Right renal pelvis (tissue), 4 donors: ENCODE measurements around the gene CYLD. TPM values are rescaled to one million over a fixed set of nuclear protein-coding genes. Genes with fewer than 3 reads are reported as not detected.

ENCODE experiments used
- DNase-seq, 4 donors: peaks; one replicate each; pipeline ENCODE4 v3.0.0-alpha.2; 2013; ENCODE audit warnings: low read depth in 4 of 4, low spot score in 3 of 4, missing footprints in 1 of 4
- polyA plus RNA-seq, 4 donors: library from polyadenylated mRNA; unstranded; fragments of 120-200 nt; gene quantifications; one replicate each; pipeline ENCODE4 v1.2.1, GENCODE V29; 2013; ENCODE audit not compliant: insufficient read length in 4 of 4

The CYLD gene
- polyA plus RNA-seq, 4 donors = 20.4 to 32.0 (median 26.8) TPM

- DNase-seq = no peak
Measured at GRCh38 chr16:50736448-50736847, 5.4 kb upstream of the CYLD start.

GRCh38 chr16:50737420-50737959 is 4.4 kb upstream of the CYLD start:
- DNase-seq = no peak

- no peak for DNase-seq
Measured at GRCh38 chr16:50739031-50739430, 2.9 kb upstream of the CYLD start.

GRCh38 chr16:50740736-50741135 is 1.1 kb upstream of the CYLD start:
- DNase-seq = no peak

DNA sequence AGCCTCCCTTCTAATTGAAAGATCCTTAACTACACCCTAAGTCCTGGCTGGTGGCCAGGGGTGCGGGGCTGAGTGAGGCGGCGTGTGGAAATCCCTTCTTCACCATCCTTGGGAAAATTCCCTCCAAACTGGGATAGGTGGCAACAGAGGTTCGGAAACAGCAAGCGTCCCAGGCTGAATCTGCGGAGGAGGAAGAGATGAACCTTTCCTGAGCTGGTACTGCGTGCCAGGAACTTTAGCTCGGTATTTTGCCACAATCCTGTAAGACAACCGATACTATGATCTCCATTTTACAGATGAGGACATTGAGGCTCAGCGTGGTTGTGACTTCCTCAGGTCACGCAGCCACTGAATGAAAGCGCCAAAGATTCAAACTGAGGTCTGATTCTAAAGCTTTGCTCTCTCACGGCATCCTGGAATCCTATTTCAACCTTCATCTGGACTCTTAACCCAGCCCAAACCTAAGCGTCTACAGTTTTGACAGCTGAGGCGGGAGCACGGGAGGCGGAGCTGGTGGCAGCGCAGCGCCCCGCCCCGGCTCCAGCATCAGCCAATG is 583 bp upstream of the CYLD start:
- no peak for DNase-seq

DNA sequence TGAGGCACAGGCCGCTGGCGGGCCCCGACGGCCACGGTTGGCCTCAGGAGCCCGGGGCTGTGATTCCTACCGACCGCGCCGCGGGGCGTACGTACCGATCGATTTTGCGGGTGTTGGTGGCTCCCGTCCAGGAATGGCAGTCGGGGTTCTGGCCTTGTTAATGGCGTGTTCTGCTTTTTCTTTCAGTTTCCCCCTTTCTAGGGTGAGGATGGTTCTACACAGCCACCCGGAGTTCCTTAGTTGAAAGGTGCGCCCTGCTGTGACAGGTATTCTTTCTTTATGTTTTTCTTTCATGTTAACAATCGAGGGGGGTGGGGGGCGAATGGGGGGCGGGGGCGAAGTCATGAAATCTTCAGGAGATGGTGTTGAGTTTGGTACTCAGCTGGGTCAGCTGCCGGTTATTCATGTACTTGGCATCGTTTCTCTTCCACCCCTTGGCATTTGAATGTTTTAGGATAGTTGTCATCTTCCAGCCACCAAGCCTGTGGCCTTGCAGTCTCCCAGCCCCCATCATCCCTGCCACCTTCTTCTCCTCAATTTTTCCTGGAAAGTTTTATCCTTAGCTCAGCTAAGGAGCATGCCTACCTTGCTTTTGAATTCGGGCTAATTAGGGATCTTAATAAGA is 802 bp downstream of the CYLD start:
- DNase-seq = no peak

GRCh38 chr16:50743581-50744225 is 1.8 kb downstream of the CYLD start:
- DNase-seq = no peak

GRCh38 chr16:50744881-50745280 is 3.0 kb downstream of the CYLD start:
- DNase-seq = no peak

DNA sequence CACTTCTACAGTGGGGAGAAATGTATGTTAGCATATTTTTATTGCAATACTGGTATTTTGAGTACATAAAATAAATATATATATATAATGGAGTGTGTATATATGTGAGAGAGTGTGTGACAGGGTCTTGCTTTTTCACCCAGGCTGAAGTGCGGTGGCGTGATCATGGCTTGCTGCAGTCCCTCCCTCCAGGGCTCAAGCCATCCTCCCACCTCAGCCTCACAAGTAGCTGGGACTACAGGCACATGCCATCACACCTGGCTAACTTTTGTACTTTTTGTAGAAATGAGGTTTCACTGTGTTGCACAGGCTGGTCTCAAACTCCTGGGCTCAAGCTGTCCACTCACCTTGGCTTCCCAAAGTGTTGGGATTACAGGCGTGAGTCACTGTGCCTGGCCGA is 4.1 kb downstream of the CYLD start:
- no peak for DNase-seq

DNA sequence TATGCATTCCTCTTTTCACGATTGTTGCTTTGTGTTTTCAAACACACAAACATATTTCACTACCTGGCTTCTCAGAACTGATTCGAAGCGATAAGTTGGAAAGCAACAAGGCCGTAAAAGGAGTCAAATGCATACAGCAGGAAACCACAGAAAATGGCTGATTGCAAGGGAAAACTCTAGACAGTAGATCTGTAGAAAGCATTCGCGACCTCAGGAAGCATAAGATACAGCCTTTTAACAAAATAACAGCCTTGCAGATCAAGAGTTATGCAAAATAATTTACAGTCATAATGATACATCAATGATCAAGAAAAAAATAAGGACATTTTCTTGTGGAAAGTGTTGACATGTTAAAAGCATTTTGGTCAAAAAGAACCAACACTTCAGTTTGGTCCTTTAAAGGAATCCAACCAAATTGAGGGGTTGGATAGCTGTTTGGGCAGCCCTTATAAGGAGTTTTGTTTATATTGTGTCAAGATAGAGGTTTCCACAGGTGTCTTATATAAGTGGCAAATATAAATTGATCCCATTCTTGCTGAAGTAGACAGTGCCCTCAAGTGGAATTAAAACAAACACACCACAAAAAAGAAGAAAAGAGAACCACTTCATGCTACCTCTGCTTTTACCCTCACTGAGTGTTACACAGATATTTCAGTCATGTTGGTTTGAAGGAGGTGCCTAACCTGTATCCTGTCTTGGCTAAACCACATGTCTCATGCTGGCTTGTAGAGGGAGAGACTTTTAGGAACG is 5.5 kb downstream of the CYLD start:
- peak in 2 of 4 donors; percentile 30 to 31 for DNase-seq

DNA sequence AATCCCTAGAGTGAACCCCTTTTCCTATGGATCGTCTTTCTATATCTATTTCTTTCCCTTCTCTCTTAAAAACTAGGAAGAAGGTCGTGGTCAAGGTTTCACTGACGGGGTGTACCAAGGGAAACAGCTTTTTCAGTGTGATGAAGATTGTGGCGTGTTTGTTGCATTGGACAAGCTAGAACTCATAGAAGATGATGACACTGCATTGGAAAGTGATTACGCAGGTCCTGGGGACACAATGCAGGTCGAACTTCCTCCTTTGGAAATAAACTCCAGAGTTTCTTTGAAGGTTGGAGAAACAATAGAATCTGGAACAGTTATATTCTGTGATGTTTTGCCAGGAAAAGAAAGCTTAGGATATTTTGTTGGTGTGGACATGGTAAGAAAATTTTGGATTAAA is 9.6 kb downstream of the CYLD start:
- no peak for DNase-seq

DNA sequence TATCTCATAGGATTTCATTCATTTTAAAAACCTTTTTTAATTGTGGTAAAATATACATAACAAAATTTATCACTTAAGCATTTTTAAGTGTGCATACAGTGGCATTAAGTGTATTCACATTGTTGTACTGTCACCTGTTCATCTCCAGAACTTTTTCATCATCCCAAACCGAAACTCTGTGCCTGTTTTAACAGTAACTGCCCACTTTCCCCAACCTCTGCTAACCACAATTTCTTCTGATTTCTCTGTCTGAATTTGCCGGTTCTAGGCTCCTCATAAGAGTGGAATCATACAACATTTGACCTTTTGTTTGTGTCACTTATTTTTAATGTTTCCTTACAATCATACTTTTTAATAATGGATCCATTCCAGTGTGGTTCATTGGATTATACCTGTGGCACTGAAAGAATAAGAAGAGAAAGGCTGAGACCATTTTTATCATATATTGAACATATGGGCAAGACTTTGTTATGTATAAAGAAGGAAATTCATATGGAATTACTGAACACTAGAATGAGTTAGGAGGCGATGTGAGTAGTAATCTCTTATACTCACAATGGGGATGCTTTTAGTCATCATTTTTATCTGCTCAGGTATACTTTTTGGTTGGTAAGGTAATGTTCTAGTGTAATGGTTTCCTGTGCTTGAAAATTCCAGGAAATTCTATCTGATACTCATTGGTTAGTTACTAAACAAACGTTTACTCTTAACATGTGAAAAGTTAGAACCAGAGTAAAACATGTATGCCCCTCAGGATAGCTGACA is 10.8 kb downstream of the CYLD start:
- DNase-seq = no peak

DNA sequence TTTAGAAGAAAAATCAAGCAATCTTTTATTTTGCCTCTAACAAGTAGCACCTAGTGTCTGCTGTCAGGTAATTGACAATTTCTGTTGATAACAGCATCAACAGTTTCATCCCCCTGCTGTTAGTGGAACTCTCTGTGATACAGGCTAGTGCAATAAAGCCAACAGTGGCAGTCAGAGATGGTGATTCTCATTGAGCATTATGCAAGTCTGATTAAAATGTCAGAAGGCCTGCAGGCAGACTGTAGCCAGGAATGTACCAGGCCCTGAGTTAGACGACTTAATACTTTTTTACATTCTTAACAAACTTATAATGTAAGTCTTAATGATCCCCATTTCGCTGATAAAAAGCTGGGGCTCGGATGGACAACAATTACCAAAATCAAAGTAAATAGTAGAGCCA is 14.6 kb downstream of the CYLD start:
- no peak for DNase-seq

GRCh38 chr16:50761267-50761666 is 19.4 kb downstream of the CYLD start:
- DNase-seq = no peak

DNA sequence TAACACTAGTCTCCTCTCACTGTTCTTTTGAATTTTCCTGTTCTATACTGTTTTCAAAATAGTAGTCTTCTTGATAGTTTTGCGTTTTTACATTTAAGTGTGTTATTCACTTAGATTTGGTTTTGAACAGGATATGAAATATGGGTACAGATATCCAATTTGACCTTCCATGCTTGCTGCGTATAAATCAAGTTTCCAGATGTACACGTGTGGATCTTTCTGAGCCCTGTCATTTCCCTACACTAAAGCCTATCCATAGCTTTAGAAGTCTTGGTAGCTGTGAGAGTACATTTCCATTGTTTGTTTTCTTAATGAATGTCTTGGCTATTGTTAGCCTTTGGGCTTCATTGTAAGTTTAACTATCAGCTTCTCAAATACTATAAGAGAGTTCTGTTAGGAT is 20.4 kb downstream of the CYLD start:
- no peak for DNase-seq

DNA sequence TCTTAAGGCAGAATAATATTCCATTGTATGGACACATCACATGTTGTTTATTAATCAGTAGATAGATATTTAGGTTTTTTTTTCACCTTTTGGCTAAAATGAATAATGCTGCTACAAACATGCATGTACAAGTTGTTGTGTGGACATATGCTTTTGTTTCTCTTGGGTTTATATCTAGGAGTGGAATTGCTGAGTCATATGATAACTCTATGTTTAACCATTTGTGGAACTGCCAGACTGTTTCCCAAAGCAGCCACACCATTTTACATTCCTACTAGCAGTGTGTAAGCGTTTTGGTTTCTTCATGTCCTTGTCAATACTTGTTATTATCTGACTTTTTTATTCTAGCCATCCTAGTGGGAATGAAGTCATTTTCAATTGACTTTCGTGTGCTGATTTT is 21.3 kb downstream of the CYLD start:
- no peak for DNase-seq

DNA sequence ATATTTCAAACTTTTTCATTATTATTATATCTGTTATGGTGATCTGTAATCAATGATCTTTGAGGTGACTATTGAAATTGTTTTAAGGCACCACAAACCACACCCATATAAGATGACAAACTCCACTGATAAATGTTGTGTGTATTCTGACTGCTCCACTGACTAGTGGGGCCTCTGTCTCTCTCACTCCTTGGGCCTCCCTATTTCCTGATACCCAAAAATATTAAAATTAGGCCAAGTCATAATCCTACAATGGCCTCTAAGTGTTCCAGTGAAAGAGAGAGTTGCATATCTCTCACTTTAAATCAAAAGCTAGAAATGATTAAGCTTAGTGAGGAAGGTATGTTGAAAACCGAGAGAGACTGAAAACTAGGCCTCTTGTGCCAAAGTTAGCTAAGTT is 23.4 kb downstream of the CYLD start:
- DNase-seq = no peak

DNA sequence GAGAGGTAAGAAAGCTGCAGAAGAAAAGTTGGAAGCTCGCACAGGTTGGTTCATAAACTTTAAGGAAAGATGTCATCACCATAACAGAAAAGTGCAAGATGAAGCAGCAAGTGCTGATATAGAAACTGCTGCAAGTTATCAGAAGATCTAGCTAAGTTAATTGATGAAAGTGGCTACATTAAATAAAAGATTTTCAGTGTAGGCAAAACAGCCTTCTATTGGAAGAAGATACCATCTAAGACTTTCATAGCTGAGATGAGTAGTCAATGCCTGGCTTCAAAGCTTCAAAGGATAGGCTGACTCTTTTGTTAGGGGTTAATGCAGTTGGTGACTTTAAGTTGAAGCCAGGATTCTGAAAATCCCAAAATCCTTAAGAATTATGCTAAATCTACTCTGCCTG is 24.0 kb downstream of the CYLD start:
- no peak for DNase-seq

- no peak for DNase-seq
Measured at GRCh38 chr16:50767197-50767596, 25.3 kb downstream of the CYLD start.

DNA sequence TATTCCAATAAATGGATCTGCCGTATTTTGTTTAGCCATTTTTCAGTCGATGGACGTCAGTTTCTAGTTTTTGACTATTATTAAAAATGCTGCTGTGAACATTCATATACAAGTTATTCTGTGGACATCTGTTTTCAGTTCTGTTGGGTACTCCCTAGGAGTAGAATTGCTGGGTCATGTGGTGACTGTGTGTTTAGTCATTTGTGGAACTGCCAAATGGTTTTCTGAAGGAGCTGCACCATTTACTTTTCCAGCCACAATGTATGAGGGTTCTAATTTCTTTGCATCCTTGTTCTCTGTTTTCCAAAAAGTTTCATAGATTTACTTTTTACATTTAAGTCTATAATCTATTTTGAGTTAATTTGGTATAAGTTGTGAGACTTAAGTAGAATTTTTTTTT is 29.5 kb downstream of the CYLD start:
- DNase-seq = no peak

GRCh38 chr16:50774405-50774804 is 32.5 kb downstream of the CYLD start:
- no peak for DNase-seq
